ENCODE measurements around the gene RNU5D-1.

Gene RNU5D-1

DNA sequence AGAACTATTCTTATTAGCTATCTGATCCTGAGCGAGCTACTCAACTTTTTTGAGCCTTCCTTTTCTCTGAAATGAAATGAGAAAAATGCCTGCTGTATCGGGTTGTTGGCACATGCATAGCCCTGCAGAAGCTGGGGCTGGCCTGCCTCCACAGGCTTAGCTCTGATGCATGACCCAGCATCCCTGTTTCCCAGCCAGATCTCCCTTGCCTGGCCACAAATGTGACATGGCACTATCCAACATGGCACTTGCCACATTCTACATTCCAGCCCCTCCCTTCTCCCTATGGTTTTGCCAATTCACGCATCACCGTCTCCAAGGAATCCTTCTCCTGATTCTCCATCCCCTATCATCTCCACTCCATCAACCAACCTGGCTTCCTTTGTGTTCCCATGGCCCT lies 13.8 kb downstream of the RNU5D-1 start:
- no peaks in the 10 kb centered on the region for H3K9me2 ChIP-seq (replicated peaks; ENCODE audit: insufficient read depth, low read length)
- H3K4me1 ChIP-seq (ENCODE audit: low read length), result peaks cover 34% of the 10 kb centered on the region
- H2AFZ ChIP-seq (ENCODE audit: low read length), result no peak overlapping the region
- peaks cover 39% of the 10 kb centered on the region for H3F3A ChIP-seq (ENCODE audit: insufficient read depth, low read length)
- TF ChIP-seq, protein P1, sequence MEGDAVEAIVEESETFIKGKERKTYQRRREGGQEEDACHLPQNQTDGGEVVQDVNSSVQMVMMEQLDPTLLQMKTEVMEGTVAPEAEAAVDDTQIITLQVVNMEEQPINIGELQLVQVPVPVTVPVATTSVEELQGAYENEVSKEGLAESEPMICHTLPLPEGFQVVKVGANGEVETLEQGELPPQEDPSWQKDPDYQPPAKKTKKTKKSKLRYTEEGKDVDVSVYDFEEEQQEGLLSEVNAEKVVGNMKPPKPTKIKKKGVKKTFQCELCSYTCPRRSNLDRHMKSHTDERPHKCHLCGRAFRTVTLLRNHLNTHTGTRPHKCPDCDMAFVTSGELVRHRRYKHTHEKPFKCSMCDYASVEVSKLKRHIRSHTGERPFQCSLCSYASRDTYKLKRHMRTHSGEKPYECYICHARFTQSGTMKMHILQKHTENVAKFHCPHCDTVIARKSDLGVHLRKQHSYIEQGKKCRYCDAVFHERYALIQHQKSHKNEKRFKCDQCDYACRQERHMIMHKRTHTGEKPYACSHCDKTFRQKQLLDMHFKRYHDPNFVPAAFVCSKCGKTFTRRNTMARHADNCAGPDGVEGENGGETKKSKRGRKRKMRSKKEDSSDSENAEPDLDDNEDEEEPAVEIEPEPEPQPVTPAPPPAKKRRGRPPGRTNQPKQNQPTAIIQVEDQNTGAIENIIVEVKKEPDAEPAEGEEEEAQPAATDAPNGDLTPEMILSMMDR (IDR thresholded peaks at IDR 0.05; ENCODE audit: low read length), result no peak
- no peak for TF ChIP-seq EZH2 (optimal IDR thresholded peaks at IDR 0.05; ENCODE audit: low read depth, low read length)
- no peak for TF ChIP-seq EZH2phosphoT487 (IDR thresholded peaks at IDR 0.05; ENCODE audit: low read length)
- H3K4me2 ChIP-seq (ENCODE audit: low read depth, low read length), result peak overlapping the region; percentile 43; the same call in 1 of the 2 replicates
- no peaks in the 10 kb centered on the region for H3K27me3 ChIP-seq (replicated peaks; ENCODE audit: insufficient read depth, low read length)
- no peak overlapping the region for H3K4me3 ChIP-seq (ENCODE audit: low read length)
- H3K79me2 ChIP-seq (ENCODE audit: low read length), result no peaks in the 10 kb centered on the region
- no peaks in the 10 kb centered on the region for H3K9me3 ChIP-seq (replicated peaks; ENCODE audit: insufficient read depth, low read length)
- no peaks in the 10 kb centered on the region for H4K20me1 ChIP-seq (ENCODE audit: insufficient read depth, low read length)
- H3K36me3 ChIP-seq (replicated peaks; ENCODE audit: insufficient read depth, low read length), result no peaks in the 10 kb centered on the region
- H3K27ac ChIP-seq (ENCODE audit: low read length), result no peak overlapping the region
- DNase-seq, result no peak
- H3K9ac ChIP-seq (ENCODE audit: low read length), result no peak overlapping the region

DNA sequence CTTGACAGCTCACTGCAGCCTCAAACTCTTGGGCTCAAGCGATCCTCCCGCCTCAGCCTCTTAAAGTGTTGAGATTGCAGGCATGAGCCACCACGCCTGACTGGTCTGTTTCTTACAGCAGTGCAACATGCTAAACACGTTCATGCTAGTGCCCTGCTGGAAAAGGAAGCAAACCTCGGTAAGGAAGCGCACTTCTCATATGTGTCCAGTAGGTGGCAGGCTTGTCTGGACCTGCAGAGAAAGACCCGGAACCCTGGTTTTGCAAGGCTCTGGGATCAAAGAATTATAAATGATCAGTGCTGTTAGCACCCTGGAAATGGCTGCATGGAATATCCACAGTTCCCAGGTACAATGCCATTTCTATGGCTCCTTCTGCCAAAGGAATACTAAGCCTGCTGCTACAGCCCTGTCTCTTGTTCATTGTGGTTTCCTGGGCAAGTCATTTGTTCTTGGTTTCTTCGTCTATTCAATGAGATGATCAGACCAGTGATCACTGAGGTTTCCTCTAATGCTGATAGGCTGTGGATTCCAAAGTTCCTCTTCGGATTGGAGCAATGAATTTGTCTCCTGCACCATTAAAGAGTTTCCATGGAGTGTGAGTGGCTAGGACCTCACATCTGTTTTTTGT lies 15.9 kb downstream of the RNU5D-1 start:
- H3K27ac ChIP-seq (ENCODE audit: low read length), result no peak overlapping the region
- H3K4me3 ChIP-seq (ENCODE audit: low read length), result 0 out of 2 replicates have a peak overlapping the region, but pooled peaks have one; percentile 14
- peaks cover 19% of the 10 kb centered on the region for H3F3A ChIP-seq (ENCODE audit: insufficient read depth, low read length)

DNA sequence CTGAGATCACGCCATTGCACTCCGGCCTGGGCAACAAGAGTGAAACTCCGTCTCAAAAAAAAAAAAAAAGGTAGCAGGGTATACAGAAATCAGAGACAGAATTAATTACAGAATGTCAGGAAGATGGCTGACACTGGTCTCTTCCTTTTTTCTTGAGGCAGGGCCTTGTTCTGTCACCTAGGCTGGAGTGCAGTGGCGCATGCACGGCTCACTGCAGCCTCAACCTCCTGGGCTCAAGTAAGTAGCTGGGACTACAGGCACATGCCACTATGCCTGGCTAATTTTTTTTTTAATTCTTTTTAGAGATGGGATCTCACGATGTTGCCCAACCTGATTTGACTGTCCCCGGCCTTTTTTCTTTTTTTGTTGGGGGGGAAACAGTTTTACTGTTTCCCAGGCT lies 16.4 kb downstream of the RNU5D-1 start:
- TF ChIP-seq EZH2 (optimal IDR thresholded peaks at IDR 0.05; ENCODE audit: low read depth, low read length) (no peak), EZH2phosphoT487 (IDR thresholded peaks at IDR 0.05; ENCODE audit: low read length) (no peak)
- TF ChIP-seq, protein P1 (IDR thresholded peaks at IDR 0.05; ENCODE audit: low read length), result no peak
- Histone ChIP-seq H3K4me1 (ENCODE audit: low read length) (peaks cover 30% of the 10 kb centered on the region), H3K4me2 (ENCODE audit: low read depth, low read length) (peak overlapping the region; percentile 56; the same call in 1 of the 2 replicates), H3K79me2 (ENCODE audit: low read length) (no peaks in the 10 kb centered on the region), H3K4me3 (ENCODE audit: low read length) (no peak overlapping the region), H4K20me1 (ENCODE audit: insufficient read depth, low read length) (no peaks in the 10 kb centered on the region), H3F3A (ENCODE audit: insufficient read depth, low read length) (peaks cover 19% of the 10 kb centered on the region), H3K27me3 (replicated peaks; ENCODE audit: insufficient read depth, low read length) (peaks cover 6% of the 10 kb centered on the region; the same call in 1 of the 2 replicates), H3K9me3 (replicated peaks; ENCODE audit: insufficient read depth, low read length) (no peaks in the 10 kb centered on the region), H3K36me3 (replicated peaks; ENCODE audit: insufficient read depth, low read length) (no peaks in the 10 kb centered on the region), H3K9me2 (replicated peaks; ENCODE audit: insufficient read depth, low read length) (no peaks in the 10 kb centered on the region), H2AFZ (ENCODE audit: low read length) (peak overlapping the region; percentile 31), H3K9ac (ENCODE audit: low read length) (no peak overlapping the region), H3K27ac (ENCODE audit: low read length) (no peak overlapping the region)
- DNase-seq, result no peak

More for the DNA sequence above, 15.9 kb downstream of the RNU5D-1 start:
- H2AFZ ChIP-seq (ENCODE audit: low read length), result peak overlapping the region; percentile 31
- DNase-seq, result peak; percentile 70
- H3K9me2 ChIP-seq (replicated peaks; ENCODE audit: insufficient read depth, low read length), result no peaks in the 10 kb centered on the region
- TF ChIP-seq, protein P1 (IDR thresholded peaks at IDR 0.05; ENCODE audit: low read length), result peak; percentile 96
- TF ChIP-seq EZH2 (optimal IDR thresholded peaks at IDR 0.05; ENCODE audit: low read depth, low read length) (no peak), EZH2phosphoT487 (IDR thresholded peaks at IDR 0.05; ENCODE audit: low read length) (no peak)
- H3K4me2 ChIP-seq (ENCODE audit: low read depth, low read length), result peak overlapping the region; percentile 56
- H3K9ac ChIP-seq (ENCODE audit: low read length), result no peak overlapping the region
- H4K20me1 ChIP-seq (ENCODE audit: insufficient read depth, low read length), result no peaks in the 10 kb centered on the region
- H3K4me1 ChIP-seq (ENCODE audit: low read length), result peaks cover 30% of the 10 kb centered on the region
- H3K79me2 ChIP-seq (ENCODE audit: low read length), result no peaks in the 10 kb centered on the region
- no peaks in the 10 kb centered on the region for H3K9me3 ChIP-seq (replicated peaks; ENCODE audit: insufficient read depth, low read length)
- peaks cover 6% of the 10 kb centered on the region; the same call in 1 of the 2 replicates for H3K27me3 ChIP-seq (replicated peaks; ENCODE audit: insufficient read depth, low read length)
- H3K36me3 ChIP-seq (replicated peaks; ENCODE audit: insufficient read depth, low read length), result no peaks in the 10 kb centered on the region

Data from MM.1S (cell line).